ENCODE results near the gene EVA1B. TPM values are rescaled to one million over a fixed set of nuclear protein-coding genes. Genes with fewer than 3 reads are reported as not detected.

The EVA1B gene
- total and polyA plus RNA-seq, 7 donors: 2.6 to 13.7 (median 6.0) TPM

GRCh38 chr1:36322786-36323635 is 434 bp downstream of the EVA1B start:
- intact Hi-C loops (cut with DNase I): no loop called here
- WGBS, 3 donors: 9 to 18% (median 18%) methylated on average over 34 to 83 of the region's 83 CpGs
- ATAC-seq: peak; percentile 10 to 29 (median 22)
- no peak for TF ChIP-seq CTCF (IDR thresholded peaks at IDR 0.05)
- Histone ChIP-seq H3K4me1 (peaks cover 10% of the 10 kb centered on the region), H3K9me3 (no peaks in the 10 kb centered on the region), H3K27me3 (ENCODE audit: insufficient read depth in 3 of 3, low read length in 2 of 3) (peaks cover 0 to 5% (median 0%) of the 10 kb centered on the region in 3 donors), H3K4me3 (peak overlapping the region; percentile 68), H3K36me3 (ENCODE audit: insufficient read depth in 1 of 2, low read depth in 1 of 2) (no peaks in the 10 kb centered on the region), H3K27ac (peak overlapping the region; percentile 56)
- DNase-seq: peak in 1 of 2 donors; percentile 60

- DNase-seq: no peak
- Histone ChIP-seq H3K27me3 (ENCODE audit: insufficient read depth in 3 of 3, low read length in 2 of 3) (peaks cover 0 to 5% (median 0%) of the 10 kb centered on the region in 3 donors), H3K4me3 (peak overlapping the region; percentile 68), H3K9me3 (no peaks in the 10 kb centered on the region), H3K27ac (peak overlapping the region; percentile 56), H3K4me1 (peaks cover 10% of the 10 kb centered on the region), H3K36me3 (ENCODE audit: insufficient read depth in 1 of 2, low read depth in 1 of 2) (no peaks in the 10 kb centered on the region)
- ATAC-seq: peak in 3 of 4 donors; percentile 1 to 4 (median 2)
- 69 to 74% (median 70%) methylated on average over 62 to 67 of the region's 67 CpGs for WGBS, 3 donors
- intact Hi-C loops (cut with DNase I): no loop called here
- no peak for TF ChIP-seq CTCF (IDR thresholded peaks at IDR 0.05)
Observed at GRCh38 chr1:36322041-36322785, 1.2 kb downstream of the EVA1B start.

DNA sequence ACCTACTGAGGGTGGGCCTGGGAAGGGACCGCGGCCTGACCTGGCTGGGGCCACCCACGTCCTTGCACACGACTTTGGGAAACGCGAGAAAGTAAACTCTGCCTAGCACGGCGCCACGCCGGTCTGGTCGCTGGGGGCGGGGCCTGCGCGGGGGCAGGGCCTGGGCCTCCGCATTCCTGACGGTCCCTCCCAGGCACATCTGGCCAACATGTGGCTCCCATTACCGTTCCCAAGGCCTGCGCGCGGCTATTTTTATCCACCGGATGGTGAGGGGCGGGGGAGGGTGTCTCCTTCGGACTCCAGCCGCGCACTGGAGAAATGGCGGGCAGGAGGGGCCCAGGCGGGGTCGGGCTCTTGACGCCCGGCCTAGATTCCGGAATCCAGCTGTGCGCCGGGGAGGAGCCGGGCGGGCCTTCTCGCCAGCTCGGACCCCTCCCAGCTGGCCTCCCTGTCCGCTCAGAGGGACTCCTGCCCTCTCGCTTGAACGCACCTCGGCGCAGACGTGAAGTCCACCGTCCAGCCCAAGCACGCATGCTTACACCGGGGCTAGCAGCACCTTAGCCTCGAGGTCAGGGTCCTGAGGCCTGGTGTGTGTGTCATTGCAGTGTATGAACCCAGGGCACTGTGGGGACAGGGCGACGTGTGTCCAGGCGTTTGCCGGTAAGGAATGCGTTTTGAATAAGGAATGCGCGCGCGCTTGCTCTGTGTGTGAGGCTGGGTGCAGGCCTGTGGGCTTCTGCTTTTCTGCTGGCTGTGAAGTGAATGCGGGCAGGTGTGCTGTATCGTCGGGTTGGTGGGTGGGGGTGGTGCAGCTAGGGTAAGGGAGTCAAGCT is 2.1 kb downstream of the EVA1B start:
- WGBS, 3 donors: 22 to 31% (median 26%) methylated on average over 51 to 59 of the region's 59 CpGs
- H3K27ac ChIP-seq: peak overlapping the region; percentile 56
- no peaks in the 10 kb centered on the region for H3K9me3 ChIP-seq
- intact Hi-C loops (cut with DNase I): no loop called here
- H3K27me3 ChIP-seq (ENCODE audit: insufficient read depth in 3 of 3, low read length in 2 of 3): peaks cover 0 to 5% (median 0%) of the 10 kb centered on the region in 3 donors
- no peaks in the 10 kb centered on the region for H3K36me3 ChIP-seq (ENCODE audit: insufficient read depth in 1 of 2, low read depth in 1 of 2)
- peaks cover 10% of the 10 kb centered on the region for H3K4me1 ChIP-seq
- peak; percentile 84 to 88 for DNase-seq
- no peak for TF ChIP-seq CTCF (IDR thresholded peaks at IDR 0.05)
- peak; percentile 45 to 70 (median 66) for ATAC-seq
- H3K4me3 ChIP-seq: peak overlapping the region; percentile 68

- H3K4me1 ChIP-seq: peaks cover 10% of the 10 kb centered on the region
- no peak for TF ChIP-seq CTCF (IDR thresholded peaks at IDR 0.05)
- WGBS, 3 donors: 43 to 45% (median 44%) methylated on average over 17 to 23 of the region's 23 CpGs
- no peaks in the 10 kb centered on the region for H3K9me3 ChIP-seq
- H3K27me3 ChIP-seq (ENCODE audit: insufficient read depth in 3 of 3, low read length in 2 of 3): peaks cover 0 to 5% (median 0%) of the 10 kb centered on the region in 3 donors
- H3K36me3 ChIP-seq (ENCODE audit: insufficient read depth in 1 of 2, low read depth in 1 of 2): no peaks in the 10 kb centered on the region
- no peak for ATAC-seq
- no peak for DNase-seq
- peak overlapping the region; percentile 68 for H3K4me3 ChIP-seq
- peak overlapping the region; percentile 56 for H3K27ac ChIP-seq
- intact Hi-C loops (cut with DNase I): no loop called here
Observed at GRCh38 chr1:36320767-36321118, 2.7 kb downstream of the EVA1B start.
